ENCODE results near the gene OTP.

DNA sequence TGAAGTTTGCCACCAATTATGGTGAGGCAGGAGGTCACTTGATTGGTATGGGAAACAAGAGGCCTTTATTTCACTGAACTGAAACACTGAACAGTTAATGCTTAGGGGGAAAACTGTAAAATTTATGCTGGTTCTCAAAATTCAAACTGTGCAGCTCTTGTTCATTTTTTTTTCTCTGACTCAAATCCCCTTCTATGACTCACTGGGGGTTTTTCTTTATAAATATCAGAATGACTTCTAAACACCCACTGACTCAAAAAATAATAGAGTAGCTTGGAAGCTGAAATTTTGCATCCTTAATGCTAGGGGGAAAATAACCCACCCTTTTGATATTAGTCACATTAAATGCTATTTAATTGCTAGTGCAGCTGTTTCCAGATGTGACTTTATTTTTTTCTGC, 24.1 kb upstream of the OTP start:
- TF ChIP-seq, protein P1, sequence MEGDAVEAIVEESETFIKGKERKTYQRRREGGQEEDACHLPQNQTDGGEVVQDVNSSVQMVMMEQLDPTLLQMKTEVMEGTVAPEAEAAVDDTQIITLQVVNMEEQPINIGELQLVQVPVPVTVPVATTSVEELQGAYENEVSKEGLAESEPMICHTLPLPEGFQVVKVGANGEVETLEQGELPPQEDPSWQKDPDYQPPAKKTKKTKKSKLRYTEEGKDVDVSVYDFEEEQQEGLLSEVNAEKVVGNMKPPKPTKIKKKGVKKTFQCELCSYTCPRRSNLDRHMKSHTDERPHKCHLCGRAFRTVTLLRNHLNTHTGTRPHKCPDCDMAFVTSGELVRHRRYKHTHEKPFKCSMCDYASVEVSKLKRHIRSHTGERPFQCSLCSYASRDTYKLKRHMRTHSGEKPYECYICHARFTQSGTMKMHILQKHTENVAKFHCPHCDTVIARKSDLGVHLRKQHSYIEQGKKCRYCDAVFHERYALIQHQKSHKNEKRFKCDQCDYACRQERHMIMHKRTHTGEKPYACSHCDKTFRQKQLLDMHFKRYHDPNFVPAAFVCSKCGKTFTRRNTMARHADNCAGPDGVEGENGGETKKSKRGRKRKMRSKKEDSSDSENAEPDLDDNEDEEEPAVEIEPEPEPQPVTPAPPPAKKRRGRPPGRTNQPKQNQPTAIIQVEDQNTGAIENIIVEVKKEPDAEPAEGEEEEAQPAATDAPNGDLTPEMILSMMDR (conservative IDR thresholded peaks at IDR 0.05 in 1 of 2, IDR thresholded peaks at IDR 0.05 in 1 of 2; ENCODE audit: low read depth in 1 of 2, low read length in 2 of 2): no peak
- TF ChIP-seq EZH2 (IDR thresholded peaks at IDR 0.05; ENCODE audit: low read length, missing control alignments): no peak
